ENCODE results near the gene KCNMA1. TPM values are rescaled to one million over a fixed set of nuclear protein-coding genes. Genes with fewer than 3 reads are reported as not detected.

The KCNMA1 gene
- total RNA-seq, 1 donor from 2014 or later, result 41.3 TPM

DNA sequence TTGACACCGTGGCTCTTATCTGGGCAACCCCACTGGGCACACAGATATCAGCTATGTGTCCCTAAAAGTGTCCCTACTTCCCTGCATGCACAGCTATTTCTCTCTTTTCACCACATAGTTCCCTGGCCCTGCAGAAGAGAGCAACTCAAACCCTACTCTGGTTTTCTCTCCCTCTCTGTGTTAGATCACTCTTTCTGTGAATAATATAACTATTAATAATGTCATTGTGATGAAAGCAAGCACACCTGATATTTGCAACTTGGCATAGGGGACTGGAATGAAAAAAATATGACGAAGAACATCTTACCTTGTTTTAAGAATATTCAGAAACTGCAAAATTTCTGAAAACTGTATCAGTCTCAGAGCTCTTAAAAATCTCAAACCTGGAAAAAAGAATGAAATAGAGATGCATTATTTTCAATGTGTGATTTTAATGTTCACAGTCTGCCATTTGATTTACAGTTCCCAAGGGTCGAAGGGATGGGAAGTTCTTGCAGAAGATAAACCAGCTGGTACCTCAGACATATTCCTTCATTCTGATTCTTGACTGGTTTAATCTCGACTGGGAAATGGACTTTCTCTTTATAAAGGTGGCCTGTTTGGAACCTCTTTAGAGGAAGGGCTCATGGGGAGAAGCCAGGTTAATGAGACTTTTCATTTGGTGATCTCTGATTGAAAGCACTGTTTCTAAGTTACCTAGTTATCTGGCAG lies 516.8 kb downstream of the KCNMA1 start:
- intact Hi-C loops (cut with DNase I), result no loop called here

DNA sequence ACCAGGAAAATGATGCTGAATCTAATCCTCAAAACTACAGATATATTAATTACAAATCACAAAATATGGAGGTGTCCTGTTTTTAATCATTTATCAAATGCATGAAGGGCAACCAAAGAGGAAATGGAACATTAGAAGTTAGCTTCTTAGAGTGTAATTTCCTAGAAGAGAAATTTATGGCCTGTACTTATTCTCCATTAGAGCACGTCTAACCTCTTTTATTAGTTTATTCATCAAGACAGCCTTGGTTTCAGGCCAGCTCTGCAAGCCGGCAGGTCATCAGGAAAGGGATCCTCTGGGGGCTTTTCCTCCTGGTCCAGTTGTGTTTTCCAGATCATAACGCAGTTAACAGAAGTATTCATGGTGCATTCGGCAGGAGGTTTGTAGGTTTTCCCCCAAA lies 517.6 kb downstream of the KCNMA1 start:
- Histone ChIP-seq H3K4me1 (no peaks in the 10 kb centered on the region), H3K4me3 (no peak overlapping the region), H3K27ac (no peak overlapping the region), H3K9me3 (no peaks in the 10 kb centered on the region), H3K36me3 (no peaks in the 10 kb centered on the region), H3K27me3 (ENCODE audit: low read depth) (no peaks in the 10 kb centered on the region)
- intact Hi-C loops (cut with DNase I), result no loop called here
- ATAC-seq (no peak), DNase-seq (no peak)
- TF ChIP-seq, protein P1, sequence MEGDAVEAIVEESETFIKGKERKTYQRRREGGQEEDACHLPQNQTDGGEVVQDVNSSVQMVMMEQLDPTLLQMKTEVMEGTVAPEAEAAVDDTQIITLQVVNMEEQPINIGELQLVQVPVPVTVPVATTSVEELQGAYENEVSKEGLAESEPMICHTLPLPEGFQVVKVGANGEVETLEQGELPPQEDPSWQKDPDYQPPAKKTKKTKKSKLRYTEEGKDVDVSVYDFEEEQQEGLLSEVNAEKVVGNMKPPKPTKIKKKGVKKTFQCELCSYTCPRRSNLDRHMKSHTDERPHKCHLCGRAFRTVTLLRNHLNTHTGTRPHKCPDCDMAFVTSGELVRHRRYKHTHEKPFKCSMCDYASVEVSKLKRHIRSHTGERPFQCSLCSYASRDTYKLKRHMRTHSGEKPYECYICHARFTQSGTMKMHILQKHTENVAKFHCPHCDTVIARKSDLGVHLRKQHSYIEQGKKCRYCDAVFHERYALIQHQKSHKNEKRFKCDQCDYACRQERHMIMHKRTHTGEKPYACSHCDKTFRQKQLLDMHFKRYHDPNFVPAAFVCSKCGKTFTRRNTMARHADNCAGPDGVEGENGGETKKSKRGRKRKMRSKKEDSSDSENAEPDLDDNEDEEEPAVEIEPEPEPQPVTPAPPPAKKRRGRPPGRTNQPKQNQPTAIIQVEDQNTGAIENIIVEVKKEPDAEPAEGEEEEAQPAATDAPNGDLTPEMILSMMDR (IDR thresholded peaks at IDR 0.05), result no peak

More for the DNA sequence above, 516.8 kb downstream of the KCNMA1 start:
- no peaks in the 10 kb centered on the region for H3K27me3 ChIP-seq (ENCODE audit: low read depth)
- H3K9me3 ChIP-seq, result no peaks in the 10 kb centered on the region
- no peak overlapping the region for H3K27ac ChIP-seq
- ATAC-seq (no peak), DNase-seq (no peak)
- TF ChIP-seq, protein P1 (IDR thresholded peaks at IDR 0.05), result no peak
- no peaks in the 10 kb centered on the region for H3K4me1 ChIP-seq
- no peaks in the 10 kb centered on the region for H3K36me3 ChIP-seq
- no peak overlapping the region for H3K4me3 ChIP-seq

DNA sequence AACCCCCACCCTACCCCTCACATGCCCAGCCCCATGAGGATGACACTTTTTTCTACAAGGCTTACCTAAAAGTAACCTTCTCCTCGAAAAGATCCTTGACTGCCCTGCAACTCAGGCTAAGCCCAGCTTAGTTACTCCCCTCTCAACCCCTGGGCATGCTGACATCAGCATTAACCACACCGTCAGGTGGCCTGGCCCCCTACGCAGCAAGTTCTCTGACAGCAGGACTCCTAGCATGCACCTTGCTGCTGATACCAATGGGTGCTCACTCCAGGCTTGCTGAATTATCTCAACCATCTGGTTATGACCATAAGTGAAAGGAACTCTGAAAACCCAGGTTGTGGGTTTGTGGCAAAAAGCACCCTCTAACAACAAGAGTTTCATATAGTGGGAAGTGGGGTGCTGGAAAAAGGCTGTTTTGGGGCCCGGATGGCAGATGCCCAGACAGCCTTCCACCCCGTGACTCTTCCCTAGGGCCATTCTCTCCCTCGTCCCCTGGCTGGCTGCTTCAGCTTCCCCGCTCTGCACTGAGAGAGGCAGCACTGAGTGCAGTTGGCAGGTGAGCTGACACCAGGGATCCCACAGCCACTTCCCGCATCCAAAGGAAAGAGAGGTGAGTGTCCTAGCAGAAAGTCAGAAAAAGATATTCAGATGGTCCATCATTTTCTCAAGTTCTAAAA lies 518.9 kb downstream of the KCNMA1 start:
- Histone ChIP-seq H3K36me3 (no peaks in the 10 kb centered on the region), H3K4me1 (no peaks in the 10 kb centered on the region), H3K9me3 (no peaks in the 10 kb centered on the region), H3K4me3 (no peak overlapping the region), H3K27me3 (ENCODE audit: low read depth) (no peaks in the 10 kb centered on the region), H3K27ac (no peak overlapping the region)
- DNase-seq (no peak), ATAC-seq (no peak)
- TF ChIP-seq, protein P1 (IDR thresholded peaks at IDR 0.05), result no peak
- intact Hi-C loops (cut with DNase I), result no loop called here

DNA sequence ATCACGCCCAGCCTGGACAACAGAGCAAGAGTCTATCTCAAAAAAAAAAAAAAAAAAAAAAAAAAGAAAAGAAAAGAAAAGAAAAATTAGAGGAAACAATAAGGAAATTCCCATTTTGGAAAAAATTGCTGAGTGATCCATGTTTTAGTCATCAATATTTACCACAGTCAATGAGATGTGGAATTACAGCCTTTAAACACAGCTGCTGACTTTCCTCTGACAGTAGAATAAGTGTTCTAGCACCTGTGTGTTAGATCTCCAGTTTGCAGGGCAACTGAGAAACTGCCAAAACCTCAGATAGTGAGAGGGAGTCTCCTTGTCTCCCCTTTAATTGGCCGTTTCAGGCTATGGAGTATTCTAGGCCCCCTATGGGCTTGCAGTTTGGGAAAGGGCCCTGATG lies 520.1 kb downstream of the KCNMA1 start:
- Histone ChIP-seq H3K27me3 (ENCODE audit: low read depth) (no peaks in the 10 kb centered on the region), H3K36me3 (no peaks in the 10 kb centered on the region), H3K4me1 (no peaks in the 10 kb centered on the region), H3K27ac (no peak overlapping the region), H3K9me3 (no peaks in the 10 kb centered on the region), H3K4me3 (no peak overlapping the region)
- TF ChIP-seq, protein P1 (IDR thresholded peaks at IDR 0.05), result no peak
- no peak for ATAC-seq
- intact Hi-C loops (cut with DNase I), result no loop called here
- no peak for DNase-seq

DNA sequence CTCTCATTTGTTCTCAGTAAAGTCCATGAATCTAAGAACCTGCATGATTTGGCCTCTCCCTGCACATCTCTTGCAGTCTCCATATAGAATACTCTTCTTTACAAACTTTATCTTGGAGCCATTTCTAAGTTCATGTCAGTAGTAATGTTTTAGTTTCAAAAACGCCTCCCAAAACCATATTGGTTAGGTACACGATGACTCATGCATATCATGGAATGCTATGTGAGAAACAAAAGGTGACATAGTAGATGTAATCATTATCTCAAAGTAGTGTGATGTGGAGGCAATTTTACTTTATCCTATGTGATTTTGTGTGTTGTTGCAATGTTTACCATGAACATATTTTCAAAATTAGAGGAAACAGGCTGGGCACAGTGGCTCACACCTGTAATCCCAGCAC lies 520.7 kb downstream of the KCNMA1 start:
- no peak for ATAC-seq
- intact Hi-C loops (cut with DNase I), result no loop called here
- no peaks in the 10 kb centered on the region for H3K9me3 ChIP-seq
- DNase-seq, result no peak
- H3K4me3 ChIP-seq, result no peak overlapping the region
- H3K27me3 ChIP-seq (ENCODE audit: low read depth), result no peaks in the 10 kb centered on the region
- no peaks in the 10 kb centered on the region for H3K4me1 ChIP-seq
- no peaks in the 10 kb centered on the region for H3K36me3 ChIP-seq
- TF ChIP-seq, protein P1 (IDR thresholded peaks at IDR 0.05), result no peak
- H3K27ac ChIP-seq, result no peak overlapping the region
